Brain microvascular endothelial cell (primary cell): ENCODE data around the gene PKD2L2.

Experiments used
- DNase-seq: peaks from one replicate; pipeline ENCODE4 v3.0.0-alpha.2; 2020
- H3K27ac ChIP-seq: fragments of 250-450 bp; sonication (Bioruptor Pico); 2 replicates; pipeline ENCODE4 v1.5.1; 2020; ENCODE audit warnings: mild to moderate bottlenecking, moderate library complexity
- H3K27me3 ChIP-seq: fragments of 250-450 bp; sonication (Bioruptor Pico); replicated peaks from 2 replicates; pipeline ENCODE4 v1.5.1; 2020; ENCODE audit warnings: mild to moderate bottlenecking
- H3K36me3 ChIP-seq: fragments of 250-450 bp; sonication (Bioruptor Pico); replicated peaks from 2 replicates; pipeline ENCODE4 v1.5.1; 2020; ENCODE audit warnings: mild to moderate bottlenecking
- H3K4me3 ChIP-seq: 2 replicates; pipeline ENCODE4 v1.5.1; 2011; ENCODE audit warnings: low read depth, mild to moderate bottlenecking, control low read depth, low read length, moderate library complexity
- CTCF ChIP-seq: IDR thresholded peaks from 2 replicates; pipeline ENCODE4 v1.5.1; 2011; ENCODE audit warnings: low read depth, mild to moderate bottlenecking, moderate library complexity, low read length, control low read depth, inconsistent platforms; ENCODE audit errors: missing control alignments
- in situ Hi-C: cut with HindIII; loops from 2 replicates; pipeline ENCODE4 v1.10.0; 2017; ENCODE audit warnings: low sequenced_read_pairs, low pct_ligation_motif_present

PKD2L2 gene

DNA sequence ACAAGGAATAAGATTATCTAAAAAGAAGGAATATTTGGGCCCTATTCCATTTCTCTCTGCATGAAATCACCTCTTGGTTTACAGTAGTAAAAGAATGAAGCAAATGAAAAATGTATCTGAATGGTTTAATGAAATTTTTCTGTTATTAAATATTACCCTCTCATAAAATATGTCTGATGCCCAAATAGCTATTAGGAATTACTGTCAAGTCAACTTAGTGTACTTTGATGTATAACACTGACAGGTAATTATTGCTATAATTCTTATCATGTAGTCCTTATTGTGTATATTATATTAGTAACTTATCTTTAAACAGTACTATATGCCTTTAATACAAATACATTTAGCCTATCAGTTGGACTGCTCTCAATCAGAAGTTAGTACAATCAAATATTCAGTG lies 13.2 kb upstream of the PKD2L2 start:
- no peak for DNase-seq
- Histone ChIP-seq H3K36me3 (no peaks in the 10 kb centered on the region), H3K4me3 (no peak overlapping the region), H3K27me3 (no peaks in the 10 kb centered on the region), H3K27ac (no peak overlapping the region)
- TF ChIP-seq CTCF, result no peak
- in situ Hi-C loops, result no loop called here

DNA sequence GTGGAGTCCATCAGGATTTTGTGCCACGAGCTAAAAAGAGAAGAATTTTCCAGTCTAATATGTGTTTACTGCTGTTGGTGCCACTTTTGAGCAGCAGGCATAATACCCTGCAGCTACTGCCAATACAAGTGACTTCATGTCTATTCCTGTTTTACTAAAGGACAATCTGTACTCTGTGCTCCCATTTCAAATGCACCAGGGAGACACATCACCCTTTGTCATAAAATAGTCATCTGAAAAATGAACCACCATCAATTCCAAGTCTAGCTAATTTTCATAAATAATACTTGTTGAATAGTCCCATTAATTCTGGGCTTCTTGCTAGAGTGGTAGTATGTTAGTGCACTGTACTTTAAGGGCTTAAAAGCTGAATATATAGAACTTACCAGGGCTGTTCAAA lies 8.9 kb upstream of the PKD2L2 start:
- DNase-seq, result no peak
- H3K27me3 ChIP-seq, result no peaks in the 10 kb centered on the region
- H3K4me3 ChIP-seq, result no peak overlapping the region
- in situ Hi-C loops, result no loop called here
- TF ChIP-seq CTCF, result no peak
- no peak overlapping the region for H3K27ac ChIP-seq
- H3K36me3 ChIP-seq, result no peaks in the 10 kb centered on the region

- no peak for DNase-seq
- no peak for TF ChIP-seq CTCF
- Histone ChIP-seq H3K27me3 (no peaks in the 10 kb centered on the region), H3K27ac (no peak overlapping the region), H3K4me3 (no peak overlapping the region), H3K36me3 (no peaks in the 10 kb centered on the region)
- in situ Hi-C loops, result no loop called here
These were observed 1.4 kb upstream of the PKD2L2 start for GRCh38 chr5:137887831-137888230.

DNA sequence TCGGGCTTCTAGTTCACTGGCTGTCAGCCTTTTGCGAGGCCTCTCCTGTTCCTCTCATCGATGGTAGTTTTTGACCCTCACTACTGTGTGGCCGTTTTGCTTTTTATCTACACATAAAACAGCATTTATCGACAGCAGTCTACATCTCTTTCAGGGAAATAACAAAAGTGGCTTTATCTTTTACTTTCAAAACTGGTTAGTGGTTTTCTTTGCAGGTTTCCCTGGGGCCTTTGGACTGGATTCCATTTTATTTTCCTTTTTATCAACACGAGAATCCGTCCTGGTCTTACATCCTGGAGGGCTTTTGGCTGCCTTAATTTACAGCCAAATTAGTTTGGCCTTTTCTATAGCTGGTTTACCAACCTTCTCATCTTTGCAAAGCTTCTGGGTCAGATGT lies 793 bp upstream of the PKD2L2 start:
- in situ Hi-C loops, result no loop called here
- H3K27ac ChIP-seq, result peak overlapping the region; percentile 30
- H3K36me3 ChIP-seq, result no peaks in the 10 kb centered on the region
- H3K27me3 ChIP-seq, result no peaks in the 10 kb centered on the region
- no peak for DNase-seq
- peak overlapping the region; percentile 63 for H3K4me3 ChIP-seq
- no peak for TF ChIP-seq CTCF

DNA sequence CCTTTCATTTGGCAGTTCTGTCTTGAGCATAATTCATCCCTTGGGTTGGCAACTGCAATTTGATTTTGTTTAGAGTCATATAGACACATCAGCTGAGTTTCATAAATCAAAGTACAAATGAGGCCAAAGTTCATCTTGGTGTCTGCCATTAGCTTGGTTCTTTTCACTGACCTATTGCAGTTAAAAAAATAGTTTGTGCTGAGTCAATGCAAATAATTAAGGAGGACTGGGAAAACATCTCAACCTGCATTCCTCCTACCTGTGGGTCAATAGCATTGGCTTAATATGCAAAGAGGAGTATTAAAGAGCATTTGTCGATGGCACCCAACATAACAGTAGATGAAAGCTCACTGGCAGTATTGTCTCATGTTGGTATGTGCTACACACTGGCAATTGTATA lies 1.6 kb downstream of the PKD2L2 start:
- Histone ChIP-seq H3K4me3 (no peak overlapping the region), H3K36me3 (no peaks in the 10 kb centered on the region), H3K27ac (no peak overlapping the region), H3K27me3 (no peaks in the 10 kb centered on the region)
- in situ Hi-C loops, result no loop called here
- TF ChIP-seq CTCF, result no peak
- DNase-seq, result no peak

- no peak for DNase-seq
- Histone ChIP-seq H3K27ac (no peak overlapping the region), H3K36me3 (no peaks in the 10 kb centered on the region), H3K4me3 (no peak overlapping the region), H3K27me3 (no peaks in the 10 kb centered on the region)
- in situ Hi-C loops, result no loop called here
- TF ChIP-seq CTCF, result peak; percentile 25
These were observed 2.6 kb downstream of the PKD2L2 start for GRCh38 chr5:137891849-137892248.
